K562 (cell line): Measurements from ENCODE around the gene VARS1. TPM values are rescaled to one million over a fixed set of nuclear protein-coding genes. Genes with fewer than 3 reads are reported as not detected.

Experiments used
- ATF2 ChIP-seq: sonication (generic); formaldehyde crosslinking; IDR thresholded peaks from 2 replicates; pipeline ENCODE4 v1.8.1; 2022; ENCODE audit warnings: missing genetic modification reagents
- CUX1 ChIP-seq: fragments of 200-800 bp; sonication (Bioruptor generic); IDR thresholded peaks from 2 replicates; pipeline ENCODE4 v1.6.1; 2016; ENCODE audit warnings: missing genetic modification characterization, missing compliant biosample characterization
- HDAC3 ChIP-seq: fragments of 450-650 bp; IDR thresholded peaks from 2 replicates; pipeline ENCODE4 v1.6.1; 2018; ENCODE audit warnings: borderline replicate concordance, mild to moderate bottlenecking, moderate library complexity; ENCODE audit not compliant: partially characterized antibody
- HMBOX1 ChIP-seq: sonication (generic); IDR thresholded peaks from 2 replicates; pipeline ENCODE4 v1.6.1; 2016
- NCOA6 ChIP-seq: fragments of 450-650 bp; IDR thresholded peaks from 2 replicates; pipeline ENCODE4 v1.6.1; 2017; ENCODE audit warnings: mild to moderate bottlenecking
- NFYB ChIP-seq: IDR thresholded peaks from 2 replicates; pipeline ENCODE4 v1.6.1; 2011; ENCODE audit warnings: mild to moderate bottlenecking, moderate library complexity; ENCODE audit not compliant: insufficient read length; ENCODE audit errors: extremely low read depth
- PCBP1 ChIP-seq: fragments of 200-400 bp; formaldehyde crosslinking; IDR thresholded peaks from 2 replicates; pipeline ENCODE4 v1.6.1; 2018; ENCODE audit warnings: mild to moderate bottlenecking, low read depth, low read length; ENCODE audit not compliant: poor library complexity, severe bottlenecking
- PHF20 ChIP-seq: fragments of 450-650 bp; IDR thresholded peaks from 2 replicates; pipeline ENCODE4 v1.6.1; 2018; ENCODE audit not compliant: partially characterized antibody
- POLR2G ChIP-seq: fragments of 200-400 bp; formaldehyde crosslinking; IDR thresholded peaks from 2 replicates; pipeline ENCODE4 v1.6.1; 2017; ENCODE audit warnings: low read depth, mild to moderate bottlenecking, antibody characterized with exemption, low read length, moderate library complexity
- PRPF4 ChIP-seq: fragments of 200-400 bp; formaldehyde crosslinking; IDR thresholded peaks from one replicate; pipeline ENCODE4 v1.6.1; 2017; ENCODE audit warnings: low read length, low read depth, mild to moderate bottlenecking; ENCODE audit not compliant: insufficient read depth, poor library complexity, severe bottlenecking
- SMARCB1 ChIP-seq: IDR thresholded peaks from 2 replicates; pipeline ENCODE4 v1.6.1; 2011; ENCODE audit warnings: improper control_type of control experiment, low read depth; ENCODE audit not compliant: insufficient read length
- SRSF7 ChIP-seq: fragments of 200-400 bp; formaldehyde crosslinking; optimal IDR thresholded peaks from 2 replicates; pipeline ENCODE3; 2017; ENCODE audit warnings: mild to moderate bottlenecking, low read depth, low read length
- TFAM ChIP-seq: fragments of 250-450 bp; sonication (Bioruptor Pico); conservative IDR thresholded peaks from 2 replicates; pipeline ENCODE4 v1.5.0; 2021; ENCODE audit warnings: mild to moderate bottlenecking, moderate library complexity
- ZNF57 ChIP-seq: fragments of 450-650 bp; formaldehyde crosslinking; IDR thresholded peaks from 2 replicates; pipeline ENCODE4 v1.4.0; 2020; ENCODE audit warnings: mild to moderate bottlenecking, moderate library complexity
- ZNF668 ChIP-seq: fragments of 250-450 bp; sonication (Bioruptor Pico); IDR thresholded peaks from 2 replicates; pipeline ENCODE4 v1.8.0; 2022; ENCODE audit warnings: mild to moderate bottlenecking, inconsistent platforms
- polyA plus RNA-seq, 8 experiments: library from polyadenylated mRNA; depleted of rRNA in 4 of 8; stranded (reverse) in 5 of 8; unstranded in 3 of 8; fragments of >200 nt; fragmentation: Nextera tagmentation in 2 of 8; fragmentation: Illumina TruSeq in 1 of 8; extraction: Ambion mirVana in 2 of 8; extraction: Trizol in 1 of 8; gene quantifications; 2 replicates each; pipeline versions ENCODE4 v1.2.1 to v1.2.3, GENCODE V29; 2011 to 2014; ENCODE audit warnings: inconsistent platforms in 1 of 8, missing spikeins in 1 of 8
- total RNA-seq, 7 experiments: library from RNA; depleted of rRNA in 6 of 7; stranded (reverse); fragments of >200 nt in 6 of 7; fragmentation: Illumina TruSeq in 2 of 7; extraction: Trizol in 2 of 7; gene quantifications; 2 replicates each; pipeline versions ENCODE4 v1.2.1 to v1.2.3, GENCODE V29; 2011 to 2021; ENCODE audit warnings: low replicate concordance in 1 of 7
- TF ChIP-seq, protein P1 (sequence below): fragments of 150-350 bp; IDR thresholded peaks from 2 replicates; pipeline ENCODE4 v1.6.1; 2014; ENCODE audit warnings: low read depth, mild to moderate bottlenecking, low read length, borderline replicate concordance

VARS1 gene
- total and polyA plus RNA-seq, 9 of the 15 experiments (the other 6 are each of a cell fraction or from before 2014, with no cell fraction given), result 2.9 to 488 (median 130) TPM

GRCh38 chr6:31776989-31777666, 18.4 kb downstream of the VARS1 start, which contains the start of gene VWA7 (continued):
- TF ChIP-seq, protein P1, sequence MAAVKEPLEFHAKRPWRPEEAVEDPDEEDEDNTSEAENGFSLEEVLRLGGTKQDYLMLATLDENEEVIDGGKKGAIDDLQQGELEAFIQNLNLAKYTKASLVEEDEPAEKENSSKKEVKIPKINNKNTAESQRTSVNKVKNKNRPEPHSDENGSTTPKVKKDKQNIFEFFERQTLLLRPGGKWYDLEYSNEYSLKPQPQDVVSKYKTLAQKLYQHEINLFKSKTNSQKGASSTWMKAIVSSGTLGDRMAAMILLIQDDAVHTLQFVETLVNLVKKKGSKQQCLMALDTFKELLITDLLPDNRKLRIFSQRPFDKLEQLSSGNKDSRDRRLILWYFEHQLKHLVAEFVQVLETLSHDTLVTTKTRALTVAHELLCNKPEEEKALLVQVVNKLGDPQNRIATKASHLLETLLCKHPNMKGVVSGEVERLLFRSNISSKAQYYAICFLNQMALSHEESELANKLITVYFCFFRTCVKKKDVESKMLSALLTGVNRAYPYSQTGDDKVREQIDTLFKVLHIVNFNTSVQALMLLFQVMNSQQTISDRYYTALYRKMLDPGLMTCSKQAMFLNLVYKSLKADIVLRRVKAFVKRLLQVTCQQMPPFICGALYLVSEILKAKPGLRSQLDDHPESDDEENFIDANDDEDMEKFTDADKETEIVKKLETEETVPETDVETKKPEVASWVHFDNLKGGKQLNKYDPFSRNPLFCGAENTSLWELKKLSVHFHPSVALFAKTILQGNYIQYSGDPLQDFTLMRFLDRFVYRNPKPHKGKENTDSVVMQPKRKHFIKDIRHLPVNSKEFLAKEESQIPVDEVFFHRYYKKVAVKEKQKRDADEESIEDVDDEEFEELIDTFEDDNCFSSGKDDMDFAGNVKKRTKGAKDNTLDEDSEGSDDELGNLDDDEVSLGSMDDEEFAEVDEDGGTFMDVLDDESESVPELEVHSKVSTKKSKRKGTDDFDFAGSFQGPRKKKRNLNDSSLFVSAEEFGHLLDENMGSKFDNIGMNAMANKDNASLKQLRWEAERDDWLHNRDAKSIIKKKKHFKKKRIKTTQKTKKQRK, result peak; percentile 50; the same call in 1 of the 2 replicates
- TF ChIP-seq ATF2 (CRISPR knock-in tag) (peak; percentile 90), SRSF7 (no peak), PCBP1 (peak; percentile 96), HDAC3 (no peak), TFAM (CRISPR knock-in tag) (no peak), NCOA6 (no peak), NFYB (no peak), PRPF4 (no peak), POLR2G (peak; percentile 84), PHF20 (no peak), SMARCB1 (peak; percentile 94), ZNF668 (CRISPR knock-in tag) (0 out of 2 replicates have a peak, but pooled peaks have one; percentile 58), HMBOX1 (peak; percentile 83; the same call in 1 of the 2 replicates), ZNF57 (no peak), CUX1 (CRISPR knock-in tag) (peak; percentile 66; the same call in 1 of the 2 replicates)
